NOMO-1 (cell line): ENCODE measurements around the gene ATP13A1.
"Not testable (repeated sequence)": the region's sequence is repeated elsewhere in the genome, so short reads cannot be mapped to it uniquely, and the experiment has no call there.

Source experiments
- DNase-seq, 2 experiments: peaks; one replicate each; lab custom pipeline; 2025; ENCODE audit not compliant: unreplicated experiment in 2 of 2; lab: John Stamatoyannopoulos, UW

The ATP13A1 gene

GRCh38 chr19:19665420-19665948, 2.0 kb upstream of the ATP13A1 start:
- DNase-seq = not testable (repeated sequence)

- peak; percentile 18 to 45 for DNase-seq
Observed at GRCh38 chr19:19662871-19663255, 613 bp downstream of the ATP13A1 start.

GRCh38 chr19:19662344-19662743, 1.1 kb downstream of the ATP13A1 start:
- DNase-seq = no peak

- DNase-seq = peak; percentile 68 to 95
Observed at GRCh38 chr19:19661675-19662251, 1.7 kb downstream of the ATP13A1 start.

- no peak for DNase-seq
Observed at GRCh38 chr19:19661141-19661674, 2.3 kb downstream of the ATP13A1 start.

- DNase-seq = no peak
Observed at GRCh38 chr19:19659646-19660245, 3.7 kb downstream of the ATP13A1 start.

- DNase-seq = no peak
Observed at GRCh38 chr19:19657397-19657783, 6.1 kb downstream of the ATP13A1 start.

GRCh38 chr19:19656451-19657396, 6.8 kb downstream of the ATP13A1 start:
- no peak for DNase-seq

GRCh38 chr19:19655641-19656343, 7.7 kb downstream of the ATP13A1 start:
- no peak for DNase-seq

GRCh38 chr19:19655051-19655594, 8.4 kb downstream of the ATP13A1 start:
- DNase-seq = no peak

GRCh38 chr19:19654441-19654840, 9.0 kb downstream of the ATP13A1 start:
- DNase-seq = no peak

- no peak for DNase-seq
Observed at GRCh38 chr19:19653597-19654147, 9.8 kb downstream of the ATP13A1 start.

GRCh38 chr19:19652482-19653295, 10.8 kb downstream of the ATP13A1 start:
- no peak for DNase-seq

GRCh38 chr19:19651076-19651475, 12.4 kb downstream of the ATP13A1 start:
- no peak for DNase-seq

- no peak for DNase-seq
Observed at GRCh38 chr19:19650331-19650730, 13.1 kb downstream of the ATP13A1 start.

- DNase-seq = no peak
Observed at GRCh38 chr19:19649580-19649995, 13.9 kb downstream of the ATP13A1 start.

- DNase-seq = no peak
Observed at GRCh38 chr19:19649155-19649554, 14.3 kb downstream of the ATP13A1 start.

- DNase-seq = no peak
Observed at GRCh38 chr19:19647037-19647835, 16.2 kb downstream of the ATP13A1 start.
